ENCODE measurements around the gene ACTL9.
"Not testable (repeated sequence)": the region's sequence is repeated elsewhere in the genome, so short reads cannot be mapped to it uniquely, and the experiment has no call there.

Gene ACTL9, protein sequence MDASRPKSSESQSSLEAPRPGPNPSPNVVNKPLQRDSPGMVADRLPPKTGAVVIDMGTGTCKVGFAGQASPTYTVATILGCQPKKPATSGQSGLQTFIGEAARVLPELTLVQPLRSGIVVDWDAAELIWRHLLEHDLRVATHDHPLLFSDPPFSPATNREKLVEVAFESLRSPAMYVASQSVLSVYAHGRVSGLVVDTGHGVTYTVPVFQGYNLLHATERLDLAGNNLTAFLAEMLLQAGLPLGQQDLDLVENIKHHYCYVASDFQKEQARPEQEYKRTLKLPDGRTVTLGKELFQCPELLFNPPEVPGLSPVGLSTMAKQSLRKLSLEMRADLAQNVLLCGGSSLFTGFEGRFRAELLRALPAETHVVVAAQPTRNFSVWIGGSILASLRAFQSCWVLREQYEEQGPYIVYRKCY

DNA sequence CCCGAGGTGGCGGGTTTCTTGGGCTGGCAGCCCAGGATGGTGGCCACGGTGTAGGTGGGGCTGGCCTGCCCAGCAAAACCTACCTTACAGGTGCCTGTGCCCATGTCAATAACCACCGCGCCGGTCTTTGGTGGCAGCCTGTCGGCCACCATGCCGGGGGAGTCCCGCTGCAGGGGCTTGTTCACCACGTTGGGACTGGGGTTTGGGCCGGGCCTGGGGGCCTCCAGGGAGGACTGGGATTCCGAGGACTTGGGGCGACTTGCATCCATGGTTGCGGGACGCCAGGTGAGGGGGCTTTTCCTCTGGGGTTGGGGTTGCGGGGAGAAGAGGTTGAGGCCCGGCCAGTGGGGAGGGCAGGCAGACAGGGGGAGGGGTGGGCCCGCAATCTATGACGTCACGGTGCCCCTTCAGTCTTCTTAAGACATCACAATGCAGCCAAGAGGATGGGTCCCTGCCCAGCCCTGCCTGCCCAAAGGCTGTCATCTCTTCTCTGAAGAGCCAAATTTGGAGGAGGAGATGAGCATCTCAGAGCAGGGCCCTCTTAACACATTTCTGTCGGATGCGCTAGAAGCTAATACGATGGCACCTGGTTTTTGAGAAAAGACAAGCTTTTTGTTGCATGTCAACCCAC is at the start of gene ACTL9:
Gene ACTL9, minus strand, starts transcription at position 363 of the 631 bp plus-strand sequence. Its CDS starts 94 bp downstream, at position 269.
- no peak for DNase-seq (ENCODE audit: low read depth, low spot score)

DNA sequence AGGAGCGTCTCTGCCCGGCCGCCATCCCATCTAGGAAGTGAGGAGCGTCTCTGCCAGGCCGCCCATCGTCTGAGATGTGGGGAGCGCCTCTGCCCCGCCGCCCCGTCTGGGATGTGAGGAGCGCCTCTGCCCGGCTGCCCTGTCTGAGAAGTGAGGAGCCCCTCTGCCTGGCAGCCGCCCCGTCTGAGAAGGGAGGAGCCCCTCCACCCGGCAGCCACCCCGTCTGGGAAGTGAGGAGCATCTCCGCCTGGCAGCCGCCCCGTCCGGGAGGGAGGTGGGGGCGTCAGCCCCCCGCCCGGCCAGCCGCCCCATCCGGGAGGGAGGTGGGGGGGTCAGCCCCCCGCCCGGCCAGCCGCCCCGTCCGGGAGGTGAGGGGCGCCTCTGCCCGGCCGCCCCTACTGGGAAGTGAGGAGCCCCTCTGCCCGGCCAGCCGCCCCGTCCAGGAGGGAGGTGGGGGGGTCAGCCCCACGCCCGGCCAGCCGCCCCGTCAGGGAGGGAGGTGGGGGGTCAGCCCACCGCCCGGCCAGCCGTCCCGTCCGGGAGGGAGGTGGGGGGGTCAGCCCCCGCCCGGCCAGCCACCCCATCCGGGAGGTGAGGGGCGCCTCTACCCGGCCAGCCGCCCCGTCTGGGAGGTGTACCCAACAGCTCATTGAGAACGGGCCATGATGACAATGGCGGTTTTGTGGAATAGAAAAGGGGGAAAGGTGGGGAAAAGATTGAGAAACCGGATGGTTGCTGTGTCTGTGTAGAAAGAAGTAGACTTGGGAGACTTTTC is 40.9 kb upstream of the ACTL9 start:
- DNase-seq (ENCODE audit: low read depth, low spot score), result not testable (repeated sequence)

DNA sequence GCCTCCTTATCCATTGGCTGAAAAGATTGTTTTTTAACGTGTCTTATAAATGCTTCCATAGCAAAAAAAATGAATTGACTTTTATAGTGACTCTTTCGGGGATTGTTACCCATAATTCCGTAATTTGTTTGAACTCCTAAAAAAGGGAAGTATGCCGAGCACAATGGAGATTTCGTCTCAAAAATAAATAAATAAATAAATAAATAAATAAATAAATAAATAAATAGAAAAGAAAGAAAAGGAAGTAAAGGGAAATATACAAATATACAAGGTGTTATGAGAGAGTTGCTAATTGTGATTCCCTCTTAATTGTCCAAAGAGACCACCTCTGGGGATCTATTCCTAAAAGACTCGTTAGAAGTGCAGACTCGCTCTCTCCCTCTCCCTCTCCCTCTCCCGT is 39.8 kb upstream of the ACTL9 start:
- no peak for DNase-seq (ENCODE audit: low read depth, low spot score)

DNA sequence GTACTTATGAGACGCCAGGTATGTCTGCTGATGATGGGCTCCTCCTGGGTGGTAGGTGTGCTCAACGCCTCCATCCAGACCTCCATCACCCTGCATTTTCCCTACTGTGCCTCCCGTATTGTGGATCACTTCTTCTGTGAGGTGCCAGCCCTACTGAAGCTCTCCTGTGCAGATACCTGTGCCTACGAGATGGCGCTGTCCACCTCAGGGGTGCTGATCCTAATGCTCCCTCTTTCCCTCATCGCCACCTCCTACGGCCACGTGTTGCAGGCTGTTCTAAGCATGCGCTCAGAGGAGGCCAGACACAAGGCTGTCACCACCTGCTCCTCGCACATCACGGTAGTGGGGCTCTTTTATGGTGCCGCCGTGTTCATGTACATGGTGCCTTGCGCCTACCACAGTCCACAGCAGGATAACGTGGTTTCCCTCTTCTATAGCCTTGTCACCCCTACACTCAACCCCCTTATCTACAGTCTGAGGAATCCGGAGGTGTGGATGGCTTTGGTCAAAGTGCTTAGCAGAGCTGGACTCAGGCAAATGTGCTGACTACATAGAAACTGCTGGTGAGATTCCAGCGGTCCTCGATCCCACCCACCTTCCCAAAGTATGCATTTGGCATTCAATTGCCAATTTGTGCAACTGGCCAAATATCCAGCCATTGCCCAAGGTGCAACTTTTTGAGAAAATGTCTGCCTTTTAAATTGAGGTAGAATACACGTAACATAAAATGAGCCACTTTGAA is 33.0 kb upstream of the ACTL9 start:
- no peak for DNase-seq (ENCODE audit: low read depth, low spot score)

DNA sequence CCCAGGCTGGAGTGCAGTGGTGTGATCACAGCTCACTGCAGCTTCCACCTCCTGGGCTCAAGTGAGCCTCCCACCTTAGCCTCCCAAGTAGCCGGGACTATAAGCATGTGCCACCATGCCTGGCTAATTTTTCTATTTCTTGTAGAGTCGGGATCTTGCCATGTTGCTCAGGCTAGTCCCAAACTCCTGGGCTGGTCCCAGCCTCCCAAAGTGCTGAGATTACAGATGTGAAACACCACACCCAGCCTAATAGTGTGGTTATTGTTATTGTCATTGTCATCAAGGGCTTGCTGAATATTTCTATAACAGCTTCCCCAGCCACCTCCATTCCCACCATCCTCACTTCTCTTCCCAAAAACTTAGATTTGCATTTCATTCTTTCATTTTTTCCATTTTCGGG is 25.7 kb upstream of the ACTL9 start:
- DNase-seq (ENCODE audit: low read depth, low spot score), result no peak

DNA sequence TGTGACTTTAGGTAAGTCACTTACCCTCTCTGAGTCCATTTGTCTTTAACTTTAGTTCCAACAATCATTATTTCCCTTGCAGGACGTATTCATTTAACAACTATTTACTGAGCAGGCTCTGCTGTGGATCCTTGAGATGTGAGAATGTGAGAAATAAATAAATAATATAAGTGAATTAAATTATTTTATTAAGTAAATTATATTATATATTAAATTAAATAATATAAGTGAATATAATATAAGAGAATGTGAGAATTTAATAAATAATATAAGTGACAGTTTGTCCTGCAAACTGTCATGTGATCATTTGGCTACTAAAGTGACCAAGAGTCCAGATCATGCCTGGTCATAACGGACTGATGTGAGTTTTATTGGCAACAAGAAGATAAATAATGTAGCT is 23.4 kb upstream of the ACTL9 start:
- DNase-seq (ENCODE audit: low read depth, low spot score), result no peak

DNA sequence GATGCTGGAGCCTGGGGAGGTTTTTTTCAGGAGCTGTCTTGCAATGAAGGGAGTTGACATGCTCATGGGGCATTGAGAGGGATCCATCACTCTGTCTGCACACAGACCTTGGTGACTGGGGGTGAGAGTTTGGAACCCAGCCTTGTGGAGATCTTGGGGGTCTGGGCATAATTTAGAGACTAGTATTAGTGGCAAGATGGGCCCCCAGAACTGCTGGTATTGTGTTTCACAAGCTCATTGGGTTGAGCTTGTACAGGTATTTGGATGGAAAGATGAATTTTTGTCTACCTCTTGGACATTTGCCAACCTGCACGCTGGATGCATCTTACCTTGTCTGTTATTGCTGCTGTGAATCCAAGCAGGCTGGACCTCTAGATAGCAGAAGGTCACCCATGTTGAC is 22.7 kb upstream of the ACTL9 start, which contains the start of gene OR2Z1:
Gene OR2Z1, plus strand, starts transcription at position 301 of the 400 bp plus-strand sequence. CDS start 9,395 bp downstream, outside the sequence.
- DNase-seq (ENCODE audit: low read depth, low spot score), result no peak

DNA sequence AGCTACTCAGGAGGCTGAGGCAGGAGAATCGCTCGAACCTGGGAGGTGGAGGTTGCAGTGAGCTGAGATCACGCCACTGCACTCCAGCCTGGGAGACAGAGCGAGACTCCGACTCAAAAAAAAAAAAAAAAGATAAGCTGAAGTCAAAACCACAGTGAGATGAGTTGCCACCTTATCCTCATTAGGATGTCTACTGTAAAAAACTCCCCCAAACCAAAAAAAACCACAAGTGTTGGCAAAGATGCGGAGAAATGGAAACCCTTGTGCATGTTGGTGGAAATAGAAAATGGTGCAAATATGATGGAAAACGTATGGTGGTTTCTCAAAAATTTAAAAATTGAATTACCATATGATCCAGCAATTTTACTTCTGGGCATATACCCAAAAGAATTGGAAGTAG is 11.7 kb upstream of the ACTL9 start:
- not testable (repeated sequence) for DNase-seq (ENCODE audit: low read depth, low spot score)

DNA sequence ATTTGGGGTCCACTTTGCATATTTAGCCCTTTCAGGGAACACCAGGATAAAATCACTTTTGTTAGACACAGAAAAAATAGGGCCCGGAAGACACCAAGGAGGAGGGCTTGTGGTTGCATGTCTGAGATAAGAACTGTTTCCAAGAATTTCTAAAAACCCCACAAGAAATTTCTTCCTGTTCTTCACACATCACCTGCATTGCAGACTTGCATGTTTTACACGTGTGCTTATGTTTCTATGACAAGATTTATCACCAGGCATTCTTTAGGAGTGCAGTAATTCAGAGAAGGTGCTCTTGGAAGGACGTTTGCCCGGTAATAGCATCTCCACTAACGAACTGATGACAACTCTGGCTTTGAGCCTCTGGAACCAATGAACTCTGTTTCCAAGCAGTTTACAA is 7.1 kb upstream of the ACTL9 start:
- no peak for DNase-seq (ENCODE audit: low read depth, low spot score)

DNA sequence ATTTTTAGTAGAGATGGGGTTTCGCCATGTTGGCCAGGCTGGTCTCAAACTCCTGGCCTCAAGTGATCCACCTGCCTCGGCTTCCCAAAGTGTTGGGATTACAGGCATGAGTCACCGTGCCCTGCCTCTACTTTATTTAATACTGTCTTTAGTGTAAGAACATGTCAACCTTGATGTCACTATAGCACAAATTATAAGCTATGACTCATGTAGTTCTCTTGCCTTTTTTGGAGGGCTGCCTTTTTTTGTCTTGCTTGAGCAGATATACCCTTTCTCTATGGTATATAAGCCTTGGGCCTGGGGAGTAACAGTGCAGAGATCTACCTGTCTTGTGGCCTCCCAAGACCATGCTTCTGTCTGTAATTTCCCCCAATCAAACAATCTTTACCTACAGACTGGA is 6.7 kb upstream of the ACTL9 start:
- not testable (repeated sequence) for DNase-seq (ENCODE audit: low read depth, low spot score)

DNA sequence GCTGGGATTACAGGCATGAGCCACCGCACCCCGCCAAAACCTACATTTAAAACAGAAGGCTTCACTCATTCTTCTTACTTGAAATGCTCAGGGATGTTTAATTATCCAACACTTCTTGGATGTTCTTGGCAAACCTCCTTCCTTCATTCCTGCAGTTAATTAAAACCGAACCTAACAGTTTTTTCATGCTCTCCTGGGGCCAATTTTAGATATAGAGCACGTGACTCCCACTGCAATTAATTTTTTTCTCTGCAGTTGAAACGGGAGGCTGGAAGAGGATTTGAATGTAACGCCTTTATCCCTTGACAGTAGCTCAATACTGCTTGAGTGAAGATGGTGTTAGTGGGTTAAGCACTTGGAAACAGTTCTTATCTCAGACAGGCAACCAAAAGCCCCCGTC is 4.6 kb upstream of the ACTL9 start:
- no peak for DNase-seq (ENCODE audit: low read depth, low spot score)

DNA sequence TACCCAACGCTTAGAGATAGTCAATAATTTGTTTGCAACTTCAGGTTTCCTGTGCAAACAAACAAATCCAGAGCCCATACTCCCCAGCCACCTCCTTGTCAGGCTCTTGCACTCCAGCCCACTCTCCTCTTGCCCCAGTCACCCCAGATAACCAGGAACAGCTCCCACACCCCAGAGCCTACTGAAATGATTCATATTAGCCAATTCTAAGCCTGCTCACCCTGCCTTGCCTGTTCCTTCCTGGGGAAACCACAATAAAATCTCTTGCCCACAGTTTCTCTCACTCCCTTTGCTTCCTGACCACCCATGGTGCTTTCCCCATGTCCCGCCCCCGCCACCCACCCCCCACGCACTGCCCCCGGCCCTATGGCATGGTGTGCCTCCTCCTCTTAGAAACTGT is 3.8 kb upstream of the ACTL9 start:
- DNase-seq (ENCODE audit: low read depth, low spot score), result no peak

DNA sequence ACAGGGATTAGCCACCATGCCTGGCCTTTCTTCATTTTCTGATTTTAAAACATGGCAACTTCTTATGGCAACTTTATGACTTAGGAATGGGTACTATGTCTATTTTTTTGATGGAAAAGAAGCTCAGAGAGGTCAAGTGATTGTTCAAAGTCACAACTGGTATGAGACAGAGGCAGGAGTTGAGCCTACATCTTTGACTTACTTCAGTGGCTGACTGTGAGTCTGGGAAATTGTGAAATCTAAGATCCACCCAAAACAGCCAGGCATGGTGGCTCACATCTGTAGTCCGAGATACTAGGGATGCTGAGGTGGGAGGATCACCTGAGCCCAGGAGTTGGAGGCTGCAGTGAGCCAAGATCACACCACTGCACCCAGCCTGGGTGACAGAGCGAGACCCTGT is 2.4 kb upstream of the ACTL9 start:
- no peak for DNase-seq (ENCODE audit: low read depth, low spot score)

DNA sequence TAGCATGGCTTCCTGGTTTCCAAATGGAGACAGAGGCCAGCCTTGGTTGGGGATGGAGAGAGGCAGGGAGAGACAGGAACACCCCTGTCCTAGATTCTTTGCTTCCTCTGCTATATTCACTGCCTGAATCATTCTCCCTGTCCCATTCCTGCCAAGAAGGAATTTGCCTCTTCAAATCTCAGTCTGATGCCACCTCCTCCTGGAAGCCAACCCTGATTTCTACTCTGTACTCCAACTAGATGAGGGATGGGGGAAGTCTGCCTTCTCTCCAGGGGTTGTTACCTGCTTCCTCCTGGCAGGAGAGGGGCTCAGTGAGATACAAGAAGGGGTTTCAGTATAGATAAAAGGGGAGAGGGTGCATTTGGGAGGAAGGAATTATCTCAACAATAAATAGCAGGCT is 1.3 kb upstream of the ACTL9 start:
- no peak for DNase-seq (ENCODE audit: low read depth, low spot score)

DNA sequence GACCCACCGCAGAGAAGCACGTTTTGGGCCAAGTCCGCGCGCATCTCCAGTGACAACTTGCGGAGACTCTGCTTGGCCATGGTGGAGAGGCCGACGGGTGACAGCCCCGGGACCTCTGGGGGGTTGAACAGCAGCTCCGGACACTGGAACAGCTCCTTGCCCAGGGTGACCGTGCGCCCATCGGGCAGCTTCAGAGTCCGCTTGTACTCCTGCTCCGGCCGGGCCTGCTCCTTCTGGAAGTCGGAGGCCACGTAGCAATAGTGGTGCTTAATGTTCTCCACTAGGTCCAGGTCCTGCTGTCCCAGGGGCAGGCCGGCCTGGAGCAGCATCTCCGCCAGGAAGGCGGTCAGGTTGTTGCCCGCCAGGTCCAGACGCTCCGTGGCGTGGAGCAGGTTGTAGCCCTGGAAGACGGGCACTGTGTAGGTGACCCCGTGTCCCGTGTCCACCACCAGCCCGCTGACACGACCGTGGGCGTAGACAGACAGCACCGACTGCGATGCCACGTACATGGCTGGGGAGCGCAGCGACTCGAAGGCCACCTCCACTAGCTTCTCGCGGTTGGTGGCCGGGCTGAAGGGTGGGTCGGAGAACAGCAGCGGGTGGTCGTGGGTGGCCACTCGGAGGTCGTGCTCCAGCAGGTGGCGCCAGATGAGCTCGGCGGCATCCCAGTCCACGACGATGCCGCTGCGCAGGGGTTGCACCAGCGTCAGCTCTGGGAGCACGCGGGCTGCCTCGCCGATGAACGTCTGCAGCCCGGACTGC is 743 bp downstream of the ACTL9 start:
- DNase-seq (ENCODE audit: low read depth, low spot score), result peak; percentile 7

DNA sequence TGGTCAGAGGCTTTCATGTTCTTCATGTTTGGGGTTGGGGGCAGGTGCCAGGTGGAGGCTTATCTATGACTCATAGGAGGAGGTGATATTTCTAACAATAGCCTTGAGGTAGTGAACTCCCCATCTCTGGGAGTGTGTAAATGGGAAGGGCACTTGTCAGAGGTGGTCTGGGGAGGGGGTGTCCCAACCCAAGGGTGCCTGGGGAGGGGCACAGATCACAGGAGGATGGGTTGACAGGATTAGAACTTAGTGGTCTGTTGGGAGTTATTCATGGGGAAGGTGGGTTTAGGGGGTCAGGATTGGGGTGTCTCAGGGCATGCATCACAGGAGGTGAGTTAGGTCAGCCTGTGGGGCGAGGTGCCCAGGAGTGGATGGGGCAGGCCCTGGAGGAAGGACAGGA is 1.6 kb downstream of the ACTL9 start:
- DNase-seq (ENCODE audit: low read depth, low spot score), result no peak

DNA sequence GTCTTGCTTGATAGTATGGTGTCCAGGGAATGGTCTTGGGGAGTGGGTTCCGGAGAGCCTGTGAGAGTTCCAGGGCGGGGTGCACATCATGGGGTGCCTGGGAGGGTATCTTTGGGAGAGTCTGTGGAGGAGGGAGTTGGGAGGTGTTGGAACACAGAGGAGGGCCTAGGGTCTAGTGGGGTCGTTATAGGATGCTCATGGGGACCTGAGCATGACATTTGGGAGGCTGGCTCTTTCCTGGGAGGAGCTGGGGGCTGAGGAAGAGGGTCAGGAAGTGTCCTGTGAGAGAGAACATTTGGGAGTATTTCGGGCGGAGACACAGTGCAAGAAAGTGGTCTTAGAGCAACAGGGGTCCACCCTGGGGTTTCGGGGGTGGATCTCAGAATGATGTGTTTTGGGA is 2.7 kb downstream of the ACTL9 start:
- no peak for DNase-seq (ENCODE audit: low read depth, low spot score)

DNA sequence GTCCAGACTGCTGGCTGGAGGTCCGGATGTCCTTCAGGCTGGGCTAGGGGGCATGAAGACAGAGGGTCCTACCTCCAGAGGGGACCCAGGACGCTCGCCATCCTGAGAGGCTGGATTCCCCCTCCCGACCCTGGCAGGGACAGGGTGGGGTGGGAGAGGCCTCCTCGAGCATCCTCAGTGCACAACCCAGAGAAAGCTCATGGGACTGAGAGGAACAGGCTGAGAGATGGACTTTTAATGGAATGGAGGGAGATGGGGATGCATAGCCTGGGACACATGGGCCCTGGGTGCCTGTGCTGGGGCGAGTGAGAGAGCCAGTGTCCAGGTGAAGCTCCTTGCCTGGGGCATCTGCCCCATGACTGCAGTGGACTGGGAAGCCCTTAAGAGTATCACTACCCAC is 3.1 kb downstream of the ACTL9 start:
- no peak for DNase-seq (ENCODE audit: low read depth, low spot score)

DNA sequence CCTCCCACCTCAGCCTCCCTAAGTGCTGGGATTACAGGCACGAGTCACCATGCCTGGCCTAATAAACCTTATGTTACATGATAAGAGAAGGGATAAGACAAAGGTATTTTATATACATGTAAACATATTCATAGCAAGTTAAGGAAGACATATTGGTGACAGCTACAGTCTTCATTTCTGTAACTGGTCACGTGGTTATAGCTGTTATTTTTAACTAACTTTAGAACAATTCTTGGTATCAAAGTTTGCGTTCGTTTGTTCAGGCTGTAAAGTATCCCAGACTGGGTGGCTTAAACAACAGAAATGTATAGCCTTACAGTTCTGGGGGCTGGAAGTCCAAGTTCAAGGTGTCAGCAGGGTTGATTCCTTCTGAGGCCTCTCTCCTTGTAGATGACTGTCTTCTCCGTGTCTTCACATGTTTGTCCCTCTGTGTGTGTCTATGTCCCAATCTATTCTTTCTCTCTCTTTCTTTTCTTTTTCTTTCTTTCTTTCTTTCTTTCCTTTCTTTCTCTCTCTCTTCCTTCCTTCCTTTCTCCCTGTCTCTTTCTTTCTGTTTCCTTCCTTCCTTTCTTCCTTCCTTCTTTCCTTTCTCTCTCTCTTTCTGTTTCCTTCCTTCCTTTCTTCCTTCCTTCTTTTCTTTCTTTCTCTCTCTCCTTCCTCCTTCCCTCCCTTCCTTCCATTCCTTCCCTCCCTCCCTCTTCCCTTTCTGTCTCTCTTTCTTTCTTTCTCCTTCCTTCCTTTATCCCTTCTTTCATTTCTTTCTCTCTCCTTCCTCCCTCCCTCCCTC is 7.6 kb downstream of the ACTL9 start:
- DNase-seq (ENCODE audit: low read depth, low spot score), result no peak

DNA sequence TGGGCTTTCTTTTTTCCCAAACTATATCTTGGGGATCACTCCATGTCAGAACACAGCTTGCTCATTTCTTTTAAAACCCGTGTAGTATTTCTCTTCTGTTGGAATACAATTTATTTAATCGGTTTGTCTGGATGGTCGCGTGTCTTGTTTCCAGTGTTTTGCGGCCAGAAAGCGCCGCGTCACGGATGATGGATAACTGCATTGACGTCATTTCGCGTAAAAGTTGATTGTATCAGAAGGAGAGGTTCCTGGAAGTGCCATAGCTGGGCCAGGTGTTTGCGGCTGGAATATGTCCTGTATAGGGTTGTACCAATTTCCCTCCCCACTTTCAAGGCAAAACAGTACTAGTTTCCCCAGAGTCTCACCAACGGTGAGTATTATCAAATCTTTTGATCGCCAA is 9.7 kb downstream of the ACTL9 start:
- DNase-seq (ENCODE audit: low read depth, low spot score), result no peak
